Pancreas (tissue), 10 donors: ENCODE measurements around the gene CASP8. TPM values are rescaled to one million over a fixed set of nuclear protein-coding genes. Genes with fewer than 3 reads are reported as not detected.
A peak's percentile ranks its signal among the peaks of the same experiment; 100 is the strongest.

Source experiments
- ATAC-seq, 4 donors: fragments of 200-7000 bp; cut with Tn5 transposase; one replicate each; pipeline versions ENCODE4 v1.8.0 to v1.9.1; 2020; ENCODE audit warnings: mild to moderate bottlenecking in 4 of 4, moderate library complexity in 4 of 4
- DNase-seq, 6 donors: peaks; one replicate each; pipeline ENCODE4 v3.0.0-alpha.2; 2020
- FAIRE-seq: peaks from 2 replicates; lab custom pipeline; 2012; peaks lifted over from hg19 to GRCh38; lab: Jason Lieb, UNC
- H3K27ac ChIP-seq, 4 donors: fragments of 200-600 bp; sonication (generic); 1 replicate in 3 of 4; 2 replicates in 1 of 4; pipeline versions ENCODE4 v1.5.0 to v1.8.0; 2020
- H3K27me3 ChIP-seq, 4 donors: fragments of 200-600 bp; one replicate each; pipeline ENCODE4 v1.8.0; 2021
- H3K36me3 ChIP-seq, 3 donors: fragments of 200-600 bp; sonication (generic) in 1 of 3; one replicate each; pipeline versions ENCODE4 v1.5.0 to v1.8.0; 2020 to 2021
- H3K4me1 ChIP-seq, 3 donors: fragments of 200-600 bp; one replicate each; pipeline ENCODE4 v1.8.0; 2021
- H3K4me3 ChIP-seq, 4 donors: fragments of 200-600 bp; sonication (generic) in 2 of 4; one replicate each; pipeline versions ENCODE4 v1.5.0 to v1.8.0; 2020 to 2021
- H3K9me3 ChIP-seq, 4 donors: fragments of 200-600 bp; one replicate each; pipeline ENCODE4 v1.8.0; 2021
- CTCF ChIP-seq, 4 donors: fragments of 200-600 bp; sonication (generic) in 3 of 4; IDR thresholded peaks; one replicate each; pipeline versions ENCODE4 v1.5.0 to v1.8.0; 2021; ENCODE audit warnings: antibody characterized with exemption in 4 of 4
- WGBS, 2 donors: extraction: QIAGEN DNeasy Blood & Tissue Kit; methylation state at CpG; one replicate each; pipeline ENCODE4 v1.1.7; 2013; 5-methylcytosine and 5-hydroxymethylcytosine counted together
- intact Hi-C, 3 donors: fragments of 100-400 bp; cut with DNase I; formaldehyde crosslinking; loops; one replicate each; pipeline versions ENCODE4 v1.11.1 to v1.14.2; 2022
- polyA plus RNA-seq, 2 donors: library from polyadenylated mRNA; stranded (reverse); fragments of 200-250 nt; gene quantifications; one replicate each; pipeline ENCODE4 v1.2.3, GENCODE V29; 2013
- total RNA-seq, 6 donors: library from RNA; stranded (reverse); fragmentation: NEBNext Ultra II Directional in 4 of 6; extraction: Animal tissue kit (Norgen Biotek cat#: 25700) in 4 of 6; gene quantifications; one replicate each; pipeline versions ENCODE4 v1.2.1 to v1.2.4, GENCODE V29; 2021 to 2023
- donor health status: healthy with polysubstance abuse.
- donor health status: DM: no; HTN: no; CAD: no; lungs with moderate emphysema.
- donor health status: DM: no; HTN: no; CAD: no.
- donor health status: control.
- donor health status: control.
- donor health status: Bipolar disorder and iron deficiency.
- donor health status: DM: yes; HTN: yes; CAD: no.
- donor health status: DM: no; HTN: no; CAD: no.
- donor health status: DM: no; HTN: no; CAD: no.
- donor health status: DM: yes; HTN: yes; CAD: no.

The CASP8 gene
- total and polyA plus RNA-seq, 8 donors: 4.5 to 13.5 (median 8.1) TPM

- ATAC-seq (no peak), DNase-seq (no peak), FAIRE-seq (no peak)
- Histone ChIP-seq H3K27me3 (no peaks in the 10 kb centered on the region), H3K36me3 (no peaks in the 10 kb centered on the region), H3K4me1 (peaks cover 0 to 4% (median 0%) of the 10 kb centered on the region in 3 donors), H3K27ac (no peak overlapping the region), H3K9me3 (no peaks in the 10 kb centered on the region), H3K4me3 (peak overlapping the region in 1 of 4 donors; percentile 18)
- WGBS, 2 donors: 64 to 66% methylated on average over 2 of the region's 2 CpGs
- intact Hi-C loops: no loop called here
- no peak for TF ChIP-seq CTCF (IDR thresholded peaks at IDR 0.05)
Observed at GRCh38 chr2:201261906-201262305, 1.6 kb downstream of the CASP8 start.

- no peak for ATAC-seq
- TF ChIP-seq CTCF (IDR thresholded peaks at IDR 0.05): no peak
- H3K27ac ChIP-seq: no peak overlapping the region
Observed at GRCh38 chr2:201262718-201263117, 2.4 kb downstream of the CASP8 start.

DNA sequence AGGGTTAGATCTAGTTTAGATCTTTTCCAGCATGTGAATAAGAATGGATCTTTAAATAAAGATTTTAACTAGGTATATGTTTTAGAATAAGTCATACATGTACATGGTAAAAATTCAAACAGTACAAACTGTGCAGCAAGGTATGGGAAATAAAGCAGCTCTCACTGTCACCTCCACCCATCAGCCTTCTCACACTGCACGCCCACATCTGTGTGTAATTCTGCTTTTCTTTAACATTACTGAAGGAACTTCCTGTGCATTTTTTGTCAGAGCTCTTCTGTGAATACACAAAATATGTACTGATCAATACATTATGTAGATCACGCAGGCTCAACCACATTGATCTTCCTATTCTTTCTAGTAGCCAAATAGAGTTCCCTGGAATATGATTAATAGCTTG is 3.4 kb downstream of the CASP8 start:
- no peak for ATAC-seq
- Histone ChIP-seq H3K27ac (no peak overlapping the region), H3K27me3 (no peaks in the 10 kb centered on the region), H3K4me3 (no peak overlapping the region), H3K4me1 (peaks cover 0 to 4% (median 0%) of the 10 kb centered on the region in 3 donors), H3K36me3 (no peaks in the 10 kb centered on the region), H3K9me3 (no peaks in the 10 kb centered on the region)
- WGBS, 2 donors: 77 to 79% methylated on average over 2 of the region's 2 CpGs
- DNase-seq: no peak
- FAIRE-seq: no peak
- intact Hi-C loops: no loop called here
- TF ChIP-seq CTCF (IDR thresholded peaks at IDR 0.05): no peak

More at GRCh38 chr2:201262718-201263117, 2.4 kb downstream of the CASP8 start:
- Histone ChIP-seq H3K27me3 (no peaks in the 10 kb centered on the region), H3K4me1 (peaks cover 0 to 4% (median 0%) of the 10 kb centered on the region in 3 donors), H3K36me3 (no peaks in the 10 kb centered on the region), H3K4me3 (no peak overlapping the region), H3K9me3 (no peaks in the 10 kb centered on the region)
- DNase-seq: no peak
- intact Hi-C loops: no loop called here
- 71 to 80% methylated on average over 6 of the region's 6 CpGs for WGBS, 2 donors
- FAIRE-seq: no peak

GRCh38 chr2:201264472-201265173 is 4.3 kb downstream of the CASP8 start:
- 84% methylated on average over 7 of the region's 7 CpGs for WGBS, 2 donors
- no peak overlapping the region for H3K27ac ChIP-seq
- H3K27me3 ChIP-seq: no peaks in the 10 kb centered on the region
- no peaks in the 10 kb centered on the region for H3K36me3 ChIP-seq
- no peak for DNase-seq
- H3K9me3 ChIP-seq: no peaks in the 10 kb centered on the region
- intact Hi-C loops: no loop called here
- no peak for FAIRE-seq
- no peak overlapping the region for H3K4me3 ChIP-seq
- peaks cover 0 to 2% (median 0%) of the 10 kb centered on the region in 3 donors for H3K4me1 ChIP-seq
- no peak for TF ChIP-seq CTCF (IDR thresholded peaks at IDR 0.05)
- ATAC-seq: no peak

DNA sequence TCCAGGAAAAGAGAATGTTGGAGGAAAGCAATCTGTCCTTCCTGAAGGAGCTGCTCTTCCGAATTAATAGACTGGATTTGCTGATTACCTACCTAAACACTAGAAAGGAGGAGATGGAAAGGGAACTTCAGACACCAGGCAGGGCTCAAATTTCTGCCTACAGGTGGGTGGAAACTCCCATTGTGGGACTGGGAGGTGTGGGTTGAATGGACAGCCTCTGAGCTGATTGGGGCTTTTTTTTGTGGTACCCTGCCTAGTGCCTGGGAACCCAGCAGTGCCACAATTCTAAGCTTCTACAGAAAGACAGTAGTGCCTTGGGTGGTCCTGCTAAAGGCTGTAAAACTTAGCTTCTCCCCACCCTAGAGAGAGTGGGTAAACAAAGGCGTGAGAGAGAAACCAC is 6.3 kb downstream of the CASP8 start:
- Histone ChIP-seq H3K27ac (no peak overlapping the region), H3K9me3 (no peaks in the 10 kb centered on the region), H3K4me3 (no peak overlapping the region), H3K36me3 (no peaks in the 10 kb centered on the region), H3K4me1 (no peaks in the 10 kb centered on the region), H3K27me3 (no peaks in the 10 kb centered on the region)
- intact Hi-C loops: no loop called here
- DNase-seq: no peak
- no peak for TF ChIP-seq CTCF (IDR thresholded peaks at IDR 0.05)
- no peak for ATAC-seq
- FAIRE-seq: no peak
- WGBS, 2 donors: 81 to 85% methylated on average over 2 of the region's 2 CpGs
